Type B pancreatic cell (in vitro differentiated cells): Measurements from ENCODE around the gene HOOK2. TPM values are rescaled to one million over a fixed set of nuclear protein-coding genes. Genes with fewer than 3 reads are reported as not detected.

Source experiments
- DNase-seq: peaks from one replicate; pipeline ENCODE4 v3.0.0; 2021; ENCODE audit warnings: mixed read lengths; ENCODE audit not compliant: unreplicated experiment; ENCODE audit errors: extremely low spot score
- H3K27ac Mint-ChIP-seq: 2 replicates; pipeline ENCODE4 v1.8.0; 2021; ENCODE audit warnings: mild to moderate bottlenecking, mixed read lengths
- H3K27me3 Mint-ChIP-seq: 2 replicates; pipeline ENCODE4 v1.8.0; 2021; ENCODE audit warnings: mixed read lengths
- H3K36me3 Mint-ChIP-seq: 2 replicates; pipeline ENCODE4 v1.8.0; 2021; ENCODE audit warnings: mixed read lengths
- H3K4me1 Mint-ChIP-seq: one replicate; pipeline ENCODE4 v1.8.0; 2021; ENCODE audit warnings: mixed read lengths; ENCODE audit not compliant: unreplicated experiment
- H3K4me3 Mint-ChIP-seq: 2 replicates; pipeline ENCODE4 v1.8.0; 2021; ENCODE audit warnings: mild to moderate bottlenecking, mixed read lengths
- H3K9me3 Mint-ChIP-seq: 2 replicates; pipeline ENCODE4 v1.8.0; 2021; ENCODE audit warnings: mixed read lengths
- total RNA-seq: library from RNA; stranded (reverse); gene quantifications from 2 replicates; pipeline ENCODE4 v1.2.1, GENCODE V29; 2021; ENCODE audit warnings: low replicate concordance
- TF ChIP-seq, protein P1 (sequence below): fragments of 200-600 bp; sonication (generic); conservative IDR thresholded peaks from 2 replicates; pipeline ENCODE4 v1.5.0; 2021; ENCODE audit warnings: antibody characterized with exemption, mild to moderate bottlenecking

The HOOK2 gene
- total RNA-seq, 1 donor from 2014 or later = 50.1 TPM

DNA sequence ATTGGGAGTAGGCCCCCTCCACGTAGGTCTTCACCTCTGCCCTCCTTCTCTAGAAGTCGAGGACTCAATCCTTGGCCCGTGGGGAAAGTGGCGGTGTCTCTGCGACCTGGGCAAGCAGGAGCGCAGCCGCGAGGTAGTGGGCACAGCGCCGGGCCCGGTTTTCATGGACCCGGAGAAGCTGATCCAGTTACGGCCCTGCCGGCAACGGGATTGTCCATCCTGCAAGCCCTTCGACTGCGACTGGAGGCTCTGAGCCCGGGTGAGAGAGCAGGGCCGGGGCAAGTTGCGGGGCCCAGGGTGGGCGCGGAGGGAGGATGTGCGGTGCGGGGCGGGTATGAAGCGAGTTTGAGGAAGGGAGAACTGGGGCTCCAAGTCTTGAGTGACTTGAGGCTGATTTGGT, 28.7 kb upstream of the HOOK2 start:
- Mint-ChIP-seq H3K27me3 (peaks cover 3% of the 10 kb centered on the region), H3K4me1 (peaks cover 22% of the 10 kb centered on the region), H3K36me3 (peaks cover 5% of the 10 kb centered on the region), H3K9me3 (no peaks in the 10 kb centered on the region), H3K4me3 (no peak overlapping the region), H3K27ac (no peak overlapping the region)
- DNase-seq = no peak
- TF ChIP-seq, protein P1, sequence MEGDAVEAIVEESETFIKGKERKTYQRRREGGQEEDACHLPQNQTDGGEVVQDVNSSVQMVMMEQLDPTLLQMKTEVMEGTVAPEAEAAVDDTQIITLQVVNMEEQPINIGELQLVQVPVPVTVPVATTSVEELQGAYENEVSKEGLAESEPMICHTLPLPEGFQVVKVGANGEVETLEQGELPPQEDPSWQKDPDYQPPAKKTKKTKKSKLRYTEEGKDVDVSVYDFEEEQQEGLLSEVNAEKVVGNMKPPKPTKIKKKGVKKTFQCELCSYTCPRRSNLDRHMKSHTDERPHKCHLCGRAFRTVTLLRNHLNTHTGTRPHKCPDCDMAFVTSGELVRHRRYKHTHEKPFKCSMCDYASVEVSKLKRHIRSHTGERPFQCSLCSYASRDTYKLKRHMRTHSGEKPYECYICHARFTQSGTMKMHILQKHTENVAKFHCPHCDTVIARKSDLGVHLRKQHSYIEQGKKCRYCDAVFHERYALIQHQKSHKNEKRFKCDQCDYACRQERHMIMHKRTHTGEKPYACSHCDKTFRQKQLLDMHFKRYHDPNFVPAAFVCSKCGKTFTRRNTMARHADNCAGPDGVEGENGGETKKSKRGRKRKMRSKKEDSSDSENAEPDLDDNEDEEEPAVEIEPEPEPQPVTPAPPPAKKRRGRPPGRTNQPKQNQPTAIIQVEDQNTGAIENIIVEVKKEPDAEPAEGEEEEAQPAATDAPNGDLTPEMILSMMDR = no peak

DNA sequence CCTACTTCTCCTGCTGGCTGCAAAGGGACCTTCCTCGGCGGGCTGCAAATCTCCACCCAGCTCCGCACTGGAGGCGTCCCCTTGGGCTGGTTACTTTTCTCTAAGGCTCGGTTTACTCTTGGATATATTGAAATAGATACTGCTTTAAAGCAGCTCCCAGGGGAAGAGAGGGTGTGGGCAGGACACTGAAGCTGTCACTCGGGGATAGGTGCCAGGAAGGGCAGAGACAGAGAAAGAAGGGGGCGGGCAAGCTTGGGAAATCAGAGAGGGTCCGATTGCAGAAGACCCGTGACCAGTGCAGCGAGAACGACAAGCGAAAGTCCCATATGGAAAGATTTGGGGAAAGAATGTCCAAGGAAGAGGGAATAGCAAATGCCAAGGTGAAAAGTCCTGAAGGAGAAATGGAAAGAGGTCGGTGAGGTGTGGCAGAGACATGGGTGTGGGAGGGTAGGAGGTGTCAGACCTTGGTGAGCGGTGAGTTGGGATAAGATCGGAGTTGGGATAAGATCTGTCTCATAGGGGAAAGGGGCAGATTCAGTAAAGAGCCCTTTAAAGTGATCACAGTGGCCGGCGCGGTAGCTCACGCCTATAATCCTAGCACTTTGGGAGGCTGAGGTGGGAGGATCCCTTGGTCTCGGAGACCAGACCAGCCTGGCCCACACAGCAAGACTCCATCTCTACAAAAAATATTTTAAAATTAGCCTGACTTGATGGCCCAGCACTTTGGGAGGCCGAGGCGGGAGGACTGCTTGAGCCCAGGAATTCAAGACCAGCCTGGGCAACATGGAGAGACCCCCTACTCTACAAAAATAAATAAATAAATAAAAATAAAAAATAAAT, 27.1 kb upstream of the HOOK2 start:
- TF ChIP-seq, protein P1 = no peak
- no peaks in the 10 kb centered on the region for H3K36me3 Mint-ChIP-seq
- no peak for DNase-seq
- peaks cover 3% of the 10 kb centered on the region for H3K27me3 Mint-ChIP-seq
- H3K4me3 Mint-ChIP-seq = peak overlapping the region; percentile 93
- H3K9me3 Mint-ChIP-seq = no peaks in the 10 kb centered on the region
- H3K4me1 Mint-ChIP-seq = peaks cover 22% of the 10 kb centered on the region
- peak overlapping the region; percentile 78 for H3K27ac Mint-ChIP-seq

DNA sequence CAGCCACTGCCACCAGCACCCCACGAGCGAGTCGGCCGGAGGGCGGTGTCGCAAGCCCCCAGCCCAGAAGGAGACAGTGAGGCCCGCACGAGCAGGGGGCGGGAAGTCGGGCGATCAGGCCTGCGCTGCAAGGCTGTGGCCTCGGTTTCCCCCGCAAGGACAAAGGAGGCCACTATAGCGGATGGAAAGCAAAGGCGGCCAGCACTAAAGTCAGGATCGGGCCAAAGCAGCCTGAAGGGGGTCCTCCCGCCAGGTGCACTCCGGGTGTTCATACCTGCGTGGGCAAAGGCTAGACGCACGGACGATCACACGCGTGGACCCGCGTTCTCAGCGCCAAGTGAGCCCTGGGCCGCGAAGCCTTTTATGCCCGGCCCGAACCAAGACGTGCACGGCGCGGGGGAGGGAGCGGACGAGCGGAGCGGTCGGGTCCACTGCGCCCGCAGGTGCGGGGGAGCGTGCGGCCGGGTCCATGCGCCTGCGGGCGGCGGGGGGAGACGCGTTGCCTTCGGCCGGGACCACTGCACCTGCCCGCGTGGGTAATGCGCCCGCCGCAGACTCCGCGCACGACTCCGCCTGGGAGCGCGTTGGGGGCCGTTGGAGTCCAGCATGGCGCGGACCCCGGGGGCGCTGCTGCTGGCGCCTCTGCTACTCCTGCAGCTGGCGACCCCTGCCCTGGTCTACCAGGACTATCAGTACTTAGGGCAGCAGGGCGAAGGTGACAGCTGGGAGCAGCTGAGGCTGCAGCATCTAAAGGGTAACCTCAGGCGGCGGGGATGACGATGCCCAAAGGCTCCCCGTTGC, 26.3 kb upstream of the HOOK2 start, which contains the start of the genes PRDX2 and THSD8:
Gene PRDX2 (minus strand): TSS at position 335 of the 801 bp plus-strand sequence. CDS start 539 bp downstream, outside the sequence.
Gene THSD8 (plus strand): TSS at position 604 of the 801 bp plus-strand sequence. CDS start 3 bp downstream, at position 607.
- H3K27me3 Mint-ChIP-seq = peaks cover 3% of the 10 kb centered on the region
- H3K36me3 Mint-ChIP-seq = peaks cover 1% of the 10 kb centered on the region
- TF ChIP-seq, protein P1 = peak; percentile 10
- peaks cover 22% of the 10 kb centered on the region for H3K4me1 Mint-ChIP-seq
- H3K4me3 Mint-ChIP-seq = peak within 1 kb of the TSS; percentile 93
- H3K27ac Mint-ChIP-seq = peak within 1 kb of the TSS; percentile 81
- DNase-seq = peak; percentile 89
- no peaks in the 10 kb centered on the region for H3K9me3 Mint-ChIP-seq

DNA sequence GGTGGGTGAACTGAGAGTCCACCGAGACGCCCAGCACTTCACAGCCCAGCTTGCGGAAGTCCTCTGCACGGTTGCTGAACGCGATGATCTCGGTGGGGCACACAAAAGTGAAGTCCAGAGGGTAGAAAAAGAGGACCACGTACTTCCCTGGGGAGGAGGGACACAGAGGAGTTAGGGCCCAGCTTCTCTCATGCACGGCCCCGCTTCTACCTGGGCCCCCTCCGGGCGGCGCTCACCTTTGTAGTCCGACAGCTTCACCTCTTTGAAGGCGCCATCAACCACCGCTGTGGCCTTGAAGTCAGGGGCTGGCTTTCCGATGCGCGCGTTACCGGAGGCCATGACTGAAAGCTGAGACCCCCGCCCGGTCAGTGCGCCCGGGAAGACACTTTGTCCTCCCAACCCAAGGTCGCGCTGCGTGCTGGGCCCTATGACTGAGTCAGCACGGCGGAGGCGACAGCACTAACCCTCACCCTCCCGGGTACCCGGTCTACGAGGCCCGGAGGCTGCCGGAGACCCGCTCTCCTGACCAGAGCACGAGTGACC, 25.6 kb upstream of the HOOK2 start:
- TF ChIP-seq, protein P1 = no peak
- no peak for DNase-seq
- Mint-ChIP-seq H3K27ac (peak overlapping the region; percentile 81), H3K36me3 (peaks cover 5% of the 10 kb centered on the region), H3K9me3 (no peaks in the 10 kb centered on the region), H3K4me3 (peak overlapping the region; percentile 93), H3K4me1 (peaks cover 23% of the 10 kb centered on the region), H3K27me3 (peaks cover 3% of the 10 kb centered on the region)

DNA sequence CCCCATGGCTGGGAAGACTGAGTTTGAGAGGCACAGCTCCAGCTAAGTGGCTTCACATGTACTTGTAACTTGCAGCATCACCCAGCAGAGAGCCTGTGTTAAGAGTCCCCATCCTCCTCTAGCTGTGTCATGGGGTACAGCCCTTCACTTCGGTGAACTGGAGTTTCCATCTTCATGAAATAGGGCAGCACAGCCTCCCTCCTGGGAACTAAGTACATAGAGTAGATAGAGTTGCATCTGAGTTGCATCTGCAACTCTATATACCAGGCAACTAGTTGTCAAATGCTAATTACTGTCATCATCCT, 25.1 kb upstream of the HOOK2 start:
- H3K9me3 Mint-ChIP-seq = no peaks in the 10 kb centered on the region
- H3K27me3 Mint-ChIP-seq = peaks cover 3% of the 10 kb centered on the region
- H3K27ac Mint-ChIP-seq = peak overlapping the region; percentile 81

More for the DNA sequence above, 25.1 kb upstream of the HOOK2 start:
- Mint-ChIP-seq H3K4me1 (peaks cover 24% of the 10 kb centered on the region), H3K4me3 (peak overlapping the region; percentile 93), H3K36me3 (peaks cover 5% of the 10 kb centered on the region)
- no peak for DNase-seq
- TF ChIP-seq, protein P1 = no peak
